H1 (cell line): ENCODE results near the gene SLITRK3. TPM values are rescaled to one million over a fixed set of nuclear protein-coding genes. Genes with fewer than 3 reads are reported as not detected.

Experiments
- CTCF ChIA-PET: fragments of 300-600 bp; sonication (Branson Sonifier 250); formaldehyde crosslinking; loops from one replicate; lab custom pipeline; 2021; ENCODE audit not compliant: partially characterized antibody; lab: Charles Lee
- POLR2A ChIA-PET: fragments of 300-600 bp; sonication (Branson Sonifier 250); formaldehyde crosslinking; loops from one replicate; lab custom pipeline; 2021; ENCODE audit warnings: inconsistent platforms; ENCODE audit not compliant: partially characterized antibody; lab: Charles Lee
- DNase-seq, 2 experiments: peaks; one replicate each; pipeline versions ENCODE4 v3.0.0 to v3.0.0-alpha.2; 2010 to 2022; ENCODE audit warnings: low spot score in 2 of 2, low read depth in 1 of 2, mixed read lengths in 1 of 2
- FAIRE-seq: peaks from 2 replicates; lab custom pipeline; 2011; peaks lifted over from hg19 to GRCh38; lab: Jason Lieb, UNC
- H2AFZ ChIP-seq: 2 replicates; pipeline ENCODE4 v1.8.1; 2012; ENCODE audit warnings: low read length, inconsistent platforms
- H2AK5ac ChIP-seq: 2 replicates; pipeline ENCODE4 v1.6.1; 2013; ENCODE audit warnings: low read depth, low read length
- H2BK120ac ChIP-seq: replicated peaks from 2 replicates; pipeline ENCODE3; 2013; ENCODE audit warnings: low read depth, low read length, inconsistent platforms
- H2BK12ac ChIP-seq: 2 replicates; pipeline ENCODE4 v1.6.1; 2013; ENCODE audit warnings: low read depth, low read length
- H2BK15ac ChIP-seq: 2 replicates; pipeline ENCODE4 v1.6.1; 2013; ENCODE audit warnings: low read length
- H2BK20ac ChIP-seq: 2 replicates; pipeline ENCODE4 v1.6.1; 2013; ENCODE audit warnings: low read length
- H2BK5ac ChIP-seq: 2 replicates; pipeline ENCODE4 v1.6.1; 2013; ENCODE audit warnings: low read depth, low read length
- H3K14ac ChIP-seq: 2 replicates; pipeline ENCODE4 v1.6.1; 2013; ENCODE audit warnings: inconsistent platforms; ENCODE audit not compliant: insufficient read length
- H3K18ac ChIP-seq: 2 replicates; pipeline ENCODE4 v1.6.1; 2013; ENCODE audit warnings: low read length; ENCODE audit errors: extremely low read depth
- H3K23ac ChIP-seq: 2 replicates; pipeline ENCODE4 v1.6.1; 2013; ENCODE audit warnings: inconsistent platforms; ENCODE audit not compliant: insufficient read length
- H3K23me2 ChIP-seq: 2 replicates; pipeline ENCODE4 v1.6.1; 2013; ENCODE audit warnings: low read depth, low read length
- H3K27ac ChIP-seq: 2 replicates; pipeline ENCODE4 v1.6.1; 2011; ENCODE audit warnings: low read depth, low read length, inconsistent platforms
- H3K27me3 ChIP-seq, 4 experiments: replicated peaks in 1 of 4; 1 replicate in 1 of 4; 2 replicates in 3 of 4; pipeline versions ENCODE4 v1.6.1 to v1.8.1; 2011 to 2013; ENCODE audit warnings: low read length in 3 of 4, mild to moderate bottlenecking in 3 of 4, inconsistent platforms in 2 of 4, mixed read lengths in 2 of 4, moderate library complexity in 1 of 4; ENCODE audit not compliant: control insufficient read depth in 3 of 4, insufficient read depth in 3 of 4; ENCODE audit errors: extremely low read depth in 1 of 4
- H3K36me3 ChIP-seq, 4 experiments: 2 replicates each; pipeline versions ENCODE4 v1.6.1 to v1.8.1; 2011 to 2013; ENCODE audit warnings: mild to moderate bottlenecking in 4 of 4, low read length in 3 of 4, moderate library complexity in 2 of 4, control low read depth in 1 of 4, inconsistent platforms in 1 of 4; ENCODE audit not compliant: insufficient read depth in 4 of 4, control insufficient read depth in 2 of 4
- H3K4ac ChIP-seq: replicated peaks from 2 replicates; pipeline ENCODE3; 2013; ENCODE audit warnings: low read length, low read depth, mixed read lengths, inconsistent platforms; ENCODE audit not compliant: insufficient read length
- H3K4me1 ChIP-seq, 4 experiments: replicated peaks in 1 of 4; 1 replicate in 1 of 4; 2 replicates in 3 of 4; pipeline versions ENCODE4 v1.6.1 to v1.8.1; 2011 to 2013; ENCODE audit warnings: low read length in 3 of 4, inconsistent platforms in 2 of 4, mixed read lengths in 1 of 4; ENCODE audit not compliant: insufficient read depth in 4 of 4, control insufficient read depth in 3 of 4
- H3K4me2 ChIP-seq, 2 experiments: 2 replicates each; pipeline versions ENCODE4 v1.6.1 to v1.8.1; 2011 to 2013; ENCODE audit warnings: low read depth in 2 of 2, low read length in 2 of 2, control low read depth in 1 of 2, inconsistent platforms in 1 of 2, mild to moderate bottlenecking in 1 of 2; ENCODE audit not compliant: insufficient read depth in 1 of 2
- H3K4me3 ChIP-seq, 4 experiments: fragments of 200-600, 300-600 bp in 1 of 4; sonication (generic), shearing (Covaris generic), sonication (Bioruptor Twin) in 1 of 4; 2 replicates each; pipeline versions ENCODE4 v1.5.1 to v1.8.1; 2011 to 2016; ENCODE audit warnings: low read length in 4 of 4, low read depth in 3 of 4, control low read depth in 2 of 4, inconsistent platforms in 2 of 4, mild to moderate bottlenecking in 2 of 4, mixed read lengths in 1 of 4, moderate library complexity in 1 of 4; ENCODE audit not compliant: insufficient read depth in 2 of 4; ENCODE audit errors: extremely low read depth in 1 of 4
- H3K56ac ChIP-seq: replicated peaks from 2 replicates; pipeline ENCODE3; 2013; ENCODE audit warnings: low read depth, mild to moderate bottlenecking, mixed read lengths, low read length, inconsistent platforms; ENCODE audit not compliant: insufficient read length
- H3K79me1 ChIP-seq: 2 replicates; pipeline ENCODE4 v1.6.1; 2013; ENCODE audit warnings: low read depth, low read length, control low read depth
- H3K79me2 ChIP-seq, 2 experiments: 2 replicates each; pipeline versions ENCODE4 v1.6.1 to v1.8.1; 2012 to 2013; ENCODE audit warnings: low read length in 2 of 2, mild to moderate bottlenecking in 2 of 2, inconsistent platforms in 1 of 2; ENCODE audit not compliant: insufficient read depth in 2 of 2, control insufficient read depth in 1 of 2
- H3K9ac ChIP-seq, 4 experiments: replicated peaks in 1 of 4; 1 replicate in 1 of 4; 2 replicates in 3 of 4; pipeline versions ENCODE4 v1.6.1 to v1.8.1; 2011 to 2013; ENCODE audit warnings: low read depth in 3 of 4, low read length in 3 of 4, control low read depth in 2 of 4, mild to moderate bottlenecking in 2 of 4, moderate library complexity in 2 of 4, inconsistent platforms in 1 of 4; ENCODE audit errors: extremely low read depth in 1 of 4
- H3K9me3 ChIP-seq, 2 experiments: 2 replicates each; pipeline versions ENCODE4 v1.6.1 to v1.8.1; 2012 to 2013; ENCODE audit warnings: mild to moderate bottlenecking in 2 of 2, moderate library complexity in 2 of 2, control low read depth in 1 of 2, inconsistent platforms in 1 of 2, low read depth in 1 of 2, low read length in 1 of 2, mixed read lengths in 1 of 2; ENCODE audit not compliant: insufficient read depth in 2 of 2
- H4K20me1 ChIP-seq, 2 experiments: replicated peaks in 1 of 2; 2 replicates each; pipeline versions ENCODE3 to v1.8.1; 2011 to 2013; ENCODE audit warnings: inconsistent platforms in 2 of 2, low read length in 2 of 2, mild to moderate bottlenecking in 1 of 2; ENCODE audit not compliant: insufficient read depth in 2 of 2, control insufficient read depth in 1 of 2
- H4K5ac ChIP-seq: 2 replicates; pipeline ENCODE4 v1.6.1; 2013; ENCODE audit warnings: low read length, low read depth, mixed read lengths, inconsistent platforms; ENCODE audit not compliant: insufficient read length
- H4K8ac ChIP-seq: 2 replicates; pipeline ENCODE4 v1.8.0; 2013; ENCODE audit warnings: mild to moderate bottlenecking, moderate library complexity, low read length, inconsistent platforms; ENCODE audit not compliant: insufficient read depth; ENCODE audit errors: extremely low read depth
- H4K91ac ChIP-seq: replicated peaks from 2 replicates; pipeline ENCODE3; 2013; ENCODE audit warnings: low read length, mixed read lengths, inconsistent platforms; ENCODE audit not compliant: insufficient read length
- BACH1 ChIP-seq: IDR thresholded peaks from 2 replicates; pipeline ENCODE4 v1.6.1; 2012; ENCODE audit warnings: low read length, improper control_type of control experiment
- BCL11A ChIP-seq, 2 experiments: IDR thresholded peaks; one replicate each; pipeline ENCODE4 v1.6.1; 2011; ENCODE audit warnings: low read depth in 2 of 2, low read length in 2 of 2, mild to moderate bottlenecking in 2 of 2
- CBX5 ChIP-seq: fragments of 300-800, 300-1000 bp; sonication (generic); IDR thresholded peaks from 2 replicates; pipeline ENCODE4 v1.7.1; 2016; ENCODE audit warnings: antibody characterized with exemption, low read length, low read depth
- JUN ChIP-seq: IDR thresholded peaks from 2 replicates; pipeline ENCODE4 v1.6.1; 2011; ENCODE audit warnings: low read depth, mild to moderate bottlenecking, improper control_type of control experiment, low read length
- RBBP5 ChIP-seq: IDR thresholded peaks from 2 replicates; pipeline ENCODE4 v1.7.1; 2012; ENCODE audit warnings: low read depth, mild to moderate bottlenecking, inconsistent platforms, low read length, moderate library complexity, borderline replicate concordance
- TAF1 ChIP-seq: IDR thresholded peaks from 2 replicates; pipeline ENCODE4 v1.6.1; 2011; ENCODE audit warnings: mild to moderate bottlenecking, low read depth, low read length
- TEAD4 ChIP-seq: IDR thresholded peaks from 2 replicates; pipeline ENCODE4 v1.6.1; 2012; ENCODE audit warnings: low read depth, low read length, inconsistent platforms, mixed read lengths
- YY1 ChIP-seq: IDR thresholded peaks from 2 replicates; pipeline ENCODE4 v1.6.1; 2011; ENCODE audit warnings: low read depth, mild to moderate bottlenecking, low read length
- WGBS, 2 experiments: shearing (Covaris generic) in 1 of 2; methylation state at CpG; one replicate each; pipeline versions ENCODE4 v1.1.6 to v1.1.7; 2013 to 2015; ENCODE audit warnings: low lambda C conversion rate in 2 of 2, mixed read lengths in 2 of 2, inconsistent platforms in 1 of 2, low coverage in 1 of 2, missing lambda C conversion rate in 1 of 2; ENCODE audit not compliant: insufficient replicate concordance in 2 of 2, insufficient coverage in 1 of 2, insufficient read length in 1 of 2; ENCODE audit errors: extremely low coverage in 1 of 2, missing lambda C conversion rate in 1 of 2; 5-methylcytosine and 5-hydroxymethylcytosine counted together
- polyA plus RNA-seq, 7 experiments: library from polyadenylated mRNA; depleted of rRNA in 3 of 7; stranded (reverse) in 5 of 7; unstranded in 2 of 7; fragments of >200 nt in 5 of 7; fragments of 200-250 nt in 2 of 7; gene quantifications; 1 replicate in 5 of 7; 2 replicates in 1 of 7; 4 replicates in 1 of 7; pipeline versions ENCODE4 v1.2.1 to v1.2.3, GENCODE V29; 2011 to 2013; ENCODE audit warnings: missing spikeins in 2 of 7, mixed read lengths in 2 of 7
- total RNA-seq: library from RNA; stranded (reverse); fragmentation: NEBNext Ultra II Directional; extraction: Animal tissue kit (Norgen Biotek cat#: 25700); gene quantifications from 2 replicates; pipeline ENCODE4 v1.2.1, GENCODE V29; 2021

Gene SLITRK3
- total and polyA plus RNA-seq, 2 of the 8 experiments (the other 6 are each of a cell fraction or from before 2014, with no cell fraction given), result 0.71 to 3.4 TPM

DNA sequence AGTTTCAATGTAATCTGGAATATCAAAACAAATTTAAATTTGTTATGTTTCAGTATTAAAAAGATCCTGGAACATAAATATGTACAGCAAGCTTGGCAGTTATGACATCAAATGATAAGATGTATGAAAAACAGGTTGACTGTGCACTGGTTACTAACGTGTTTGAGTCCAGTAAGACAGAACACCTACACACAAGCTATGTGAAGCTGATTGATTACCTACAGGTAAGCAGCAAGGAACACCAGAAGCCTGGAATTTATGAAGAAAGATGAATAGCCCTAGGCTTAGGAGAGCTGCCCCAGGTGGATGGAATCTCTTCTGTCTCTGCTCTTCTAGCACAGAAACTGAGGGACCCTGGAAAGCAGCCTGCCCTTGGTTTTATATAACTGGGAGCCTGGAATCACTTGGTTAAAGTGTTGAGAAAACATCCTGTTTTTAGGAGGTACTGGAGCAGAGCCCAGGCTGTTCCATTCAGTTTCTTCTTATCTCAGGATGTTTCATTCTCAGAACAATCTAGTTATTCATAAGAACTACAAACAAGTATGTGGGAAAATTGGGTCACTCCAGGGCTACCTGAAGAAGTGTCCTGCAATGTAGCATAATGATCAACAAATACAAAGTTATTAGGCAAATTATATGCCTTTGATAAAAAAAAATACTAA is 36.3 kb downstream of the SLITRK3 start:
- no peak overlapping the region for H4K5ac ChIP-seq
- WGBS, 2 experiments, result 68% methylated on average over 1 of the region's 1 CpG; no CpG with 5 or more reads in 1 of the 2 experiments
- no peak overlapping the region for H2BK120ac ChIP-seq
- no peak overlapping the region for H2BK5ac ChIP-seq
- no peaks in the 10 kb centered on the region for H3K79me1 ChIP-seq
- no peak overlapping the region for H2AFZ ChIP-seq
- ChIA-PET POLR2A (no interaction called here), CTCF (no interaction called here)
- no peaks in the 10 kb centered on the region for H3K23me2 ChIP-seq
- H3K4me3 ChIP-seq, result no peak overlapping the region
- H3K18ac ChIP-seq, result no peak overlapping the region
- H2AK5ac ChIP-seq, result no peak overlapping the region
- H2BK12ac ChIP-seq, result no peak overlapping the region
- no peak overlapping the region for H3K4me2 ChIP-seq
- FAIRE-seq, result no peak
- H3K4me1 ChIP-seq, result no peaks in the 10 kb centered on the region
- H3K27me3 ChIP-seq, result no peaks in the 10 kb centered on the region
- no peak for DNase-seq
- no peak overlapping the region for H2BK20ac ChIP-seq
- H3K14ac ChIP-seq, result no peak overlapping the region
- H3K79me2 ChIP-seq, result no peaks in the 10 kb centered on the region
- H2BK15ac ChIP-seq, result no peak overlapping the region
- H3K27ac ChIP-seq, result no peak overlapping the region
- H3K9ac ChIP-seq, result no peak overlapping the region
- H3K9me3 ChIP-seq, result no peaks in the 10 kb centered on the region
- H3K36me3 ChIP-seq, result no peaks in the 10 kb centered on the region
- no peak overlapping the region for H3K4ac ChIP-seq
- H3K23ac ChIP-seq, result no peak overlapping the region
- H3K56ac ChIP-seq, result no peak overlapping the region
- H4K91ac ChIP-seq, result no peak overlapping the region
- no peaks in the 10 kb centered on the region for H4K20me1 ChIP-seq
- no peak overlapping the region for H4K8ac ChIP-seq
- no peak for TF ChIP-seq TAF1
- TF ChIP-seq CBX5, result no peak
- no peak for TF ChIP-seq TEAD4
- TF ChIP-seq JUN, result no peak
- TF ChIP-seq YY1, result no peak
- no peak for TF ChIP-seq BACH1
- TF ChIP-seq RBBP5, result no peak
- no peak for TF ChIP-seq BCL11A (IDR thresholded peaks at IDR 0.05; ENCODE audit: low read depth in 2 of 2, low read length in 2 of 2)
